H1 (cell line): Measurements from ENCODE around the gene TOR1A. TPM values are rescaled to one million over a fixed set of nuclear protein-coding genes. Genes with fewer than 3 reads are reported as not detected.

Source experiments
- CTCF ChIA-PET: fragments of 300-600 bp; sonication (Branson Sonifier 250); formaldehyde crosslinking; loops from one replicate; lab custom pipeline; 2021; ENCODE audit not compliant: partially characterized antibody; lab: Charles Lee
- POLR2A ChIA-PET: fragments of 300-600 bp; sonication (Branson Sonifier 250); formaldehyde crosslinking; loops from one replicate; lab custom pipeline; 2021; ENCODE audit warnings: inconsistent platforms; ENCODE audit not compliant: partially characterized antibody; lab: Charles Lee
- DNase-seq, 2 experiments: peaks; one replicate each; pipeline versions ENCODE4 v3.0.0 to v3.0.0-alpha.2; 2010 to 2022; ENCODE audit warnings: low spot score in 2 of 2, low read depth in 1 of 2, mixed read lengths in 1 of 2
- FAIRE-seq: peaks from 2 replicates; lab custom pipeline; 2011; peaks lifted over from hg19 to GRCh38; lab: Jason Lieb, UNC
- H2AFZ ChIP-seq: 2 replicates; pipeline ENCODE4 v1.8.1; 2012; ENCODE audit warnings: low read length, inconsistent platforms
- H2AK5ac ChIP-seq: 2 replicates; pipeline ENCODE4 v1.6.1; 2013; ENCODE audit warnings: low read depth, low read length
- H2BK120ac ChIP-seq: replicated peaks from 2 replicates; pipeline ENCODE3; 2013; ENCODE audit warnings: low read depth, low read length, inconsistent platforms
- H2BK12ac ChIP-seq: 2 replicates; pipeline ENCODE4 v1.6.1; 2013; ENCODE audit warnings: low read depth, low read length
- H2BK15ac ChIP-seq: 2 replicates; pipeline ENCODE4 v1.6.1; 2013; ENCODE audit warnings: low read length
- H2BK20ac ChIP-seq: 2 replicates; pipeline ENCODE4 v1.6.1; 2013; ENCODE audit warnings: low read length
- H2BK5ac ChIP-seq: 2 replicates; pipeline ENCODE4 v1.6.1; 2013; ENCODE audit warnings: low read depth, low read length
- H3K14ac ChIP-seq: 2 replicates; pipeline ENCODE4 v1.6.1; 2013; ENCODE audit warnings: inconsistent platforms; ENCODE audit not compliant: insufficient read length
- H3K18ac ChIP-seq: 2 replicates; pipeline ENCODE4 v1.6.1; 2013; ENCODE audit warnings: low read length; ENCODE audit errors: extremely low read depth
- H3K23ac ChIP-seq: 2 replicates; pipeline ENCODE4 v1.6.1; 2013; ENCODE audit warnings: inconsistent platforms; ENCODE audit not compliant: insufficient read length
- H3K23me2 ChIP-seq: 2 replicates; pipeline ENCODE4 v1.6.1; 2013; ENCODE audit warnings: low read depth, low read length
- H3K27ac ChIP-seq: 2 replicates; pipeline ENCODE4 v1.6.1; 2011; ENCODE audit warnings: low read depth, low read length, inconsistent platforms
- H3K27me3 ChIP-seq, 4 experiments: replicated peaks in 1 of 4; 1 replicate in 1 of 4; 2 replicates in 3 of 4; pipeline versions ENCODE4 v1.6.1 to v1.8.1; 2011 to 2013; ENCODE audit warnings: low read length in 3 of 4, mild to moderate bottlenecking in 3 of 4, inconsistent platforms in 2 of 4, mixed read lengths in 2 of 4, moderate library complexity in 1 of 4; ENCODE audit not compliant: control insufficient read depth in 3 of 4, insufficient read depth in 3 of 4; ENCODE audit errors: extremely low read depth in 1 of 4
- H3K36me3 ChIP-seq, 4 experiments: 2 replicates each; pipeline versions ENCODE4 v1.6.1 to v1.8.1; 2011 to 2013; ENCODE audit warnings: mild to moderate bottlenecking in 4 of 4, low read length in 3 of 4, moderate library complexity in 2 of 4, control low read depth in 1 of 4, inconsistent platforms in 1 of 4; ENCODE audit not compliant: insufficient read depth in 4 of 4, control insufficient read depth in 2 of 4
- H3K4ac ChIP-seq: replicated peaks from 2 replicates; pipeline ENCODE3; 2013; ENCODE audit warnings: low read length, low read depth, mixed read lengths, inconsistent platforms; ENCODE audit not compliant: insufficient read length
- H3K4me1 ChIP-seq, 4 experiments: replicated peaks in 1 of 4; 1 replicate in 1 of 4; 2 replicates in 3 of 4; pipeline versions ENCODE4 v1.6.1 to v1.8.1; 2011 to 2013; ENCODE audit warnings: low read length in 3 of 4, inconsistent platforms in 2 of 4, mixed read lengths in 1 of 4; ENCODE audit not compliant: insufficient read depth in 4 of 4, control insufficient read depth in 3 of 4
- H3K4me2 ChIP-seq, 2 experiments: 2 replicates each; pipeline versions ENCODE4 v1.6.1 to v1.8.1; 2011 to 2013; ENCODE audit warnings: low read depth in 2 of 2, low read length in 2 of 2, control low read depth in 1 of 2, inconsistent platforms in 1 of 2, mild to moderate bottlenecking in 1 of 2; ENCODE audit not compliant: insufficient read depth in 1 of 2
- H3K4me3 ChIP-seq, 4 experiments: fragments of 200-600, 300-600 bp in 1 of 4; sonication (generic), shearing (Covaris generic), sonication (Bioruptor Twin) in 1 of 4; 2 replicates each; pipeline versions ENCODE4 v1.5.1 to v1.8.1; 2011 to 2016; ENCODE audit warnings: low read length in 4 of 4, low read depth in 3 of 4, control low read depth in 2 of 4, inconsistent platforms in 2 of 4, mild to moderate bottlenecking in 2 of 4, mixed read lengths in 1 of 4, moderate library complexity in 1 of 4; ENCODE audit not compliant: insufficient read depth in 2 of 4; ENCODE audit errors: extremely low read depth in 1 of 4
- H3K56ac ChIP-seq: replicated peaks from 2 replicates; pipeline ENCODE3; 2013; ENCODE audit warnings: low read depth, mild to moderate bottlenecking, mixed read lengths, low read length, inconsistent platforms; ENCODE audit not compliant: insufficient read length
- H3K79me1 ChIP-seq: 2 replicates; pipeline ENCODE4 v1.6.1; 2013; ENCODE audit warnings: low read depth, low read length, control low read depth
- H3K79me2 ChIP-seq, 2 experiments: 2 replicates each; pipeline versions ENCODE4 v1.6.1 to v1.8.1; 2012 to 2013; ENCODE audit warnings: low read length in 2 of 2, mild to moderate bottlenecking in 2 of 2, inconsistent platforms in 1 of 2; ENCODE audit not compliant: insufficient read depth in 2 of 2, control insufficient read depth in 1 of 2
- H3K9ac ChIP-seq, 4 experiments: replicated peaks in 1 of 4; 1 replicate in 1 of 4; 2 replicates in 3 of 4; pipeline versions ENCODE4 v1.6.1 to v1.8.1; 2011 to 2013; ENCODE audit warnings: low read depth in 3 of 4, low read length in 3 of 4, control low read depth in 2 of 4, mild to moderate bottlenecking in 2 of 4, moderate library complexity in 2 of 4, inconsistent platforms in 1 of 4; ENCODE audit errors: extremely low read depth in 1 of 4
- H3K9me3 ChIP-seq, 2 experiments: 2 replicates each; pipeline versions ENCODE4 v1.6.1 to v1.8.1; 2012 to 2013; ENCODE audit warnings: mild to moderate bottlenecking in 2 of 2, moderate library complexity in 2 of 2, control low read depth in 1 of 2, inconsistent platforms in 1 of 2, low read depth in 1 of 2, low read length in 1 of 2, mixed read lengths in 1 of 2; ENCODE audit not compliant: insufficient read depth in 2 of 2
- H4K20me1 ChIP-seq, 2 experiments: replicated peaks in 1 of 2; 2 replicates each; pipeline versions ENCODE3 to v1.8.1; 2011 to 2013; ENCODE audit warnings: inconsistent platforms in 2 of 2, low read length in 2 of 2, mild to moderate bottlenecking in 1 of 2; ENCODE audit not compliant: insufficient read depth in 2 of 2, control insufficient read depth in 1 of 2
- H4K5ac ChIP-seq: 2 replicates; pipeline ENCODE4 v1.6.1; 2013; ENCODE audit warnings: low read length, low read depth, mixed read lengths, inconsistent platforms; ENCODE audit not compliant: insufficient read length
- H4K8ac ChIP-seq: 2 replicates; pipeline ENCODE4 v1.8.0; 2013; ENCODE audit warnings: mild to moderate bottlenecking, moderate library complexity, low read length, inconsistent platforms; ENCODE audit not compliant: insufficient read depth; ENCODE audit errors: extremely low read depth
- H4K91ac ChIP-seq: replicated peaks from 2 replicates; pipeline ENCODE3; 2013; ENCODE audit warnings: low read length, mixed read lengths, inconsistent platforms; ENCODE audit not compliant: insufficient read length
- CBX5 ChIP-seq: fragments of 300-800, 300-1000 bp; sonication (generic); IDR thresholded peaks from 2 replicates; pipeline ENCODE4 v1.7.1; 2016; ENCODE audit warnings: antibody characterized with exemption, low read length, low read depth
- CTBP2 ChIP-seq: IDR thresholded peaks from 2 replicates; pipeline ENCODE4 v1.7.0; 2011; ENCODE audit warnings: borderline replicate concordance, mild to moderate bottlenecking, moderate library complexity, mixed read lengths, low read length; ENCODE audit not compliant: insufficient read depth, insufficient read length
- MAFK ChIP-seq: IDR thresholded peaks from 2 replicates; pipeline ENCODE4 v1.6.1; 2012; ENCODE audit warnings: low read depth, mild to moderate bottlenecking, improper control_type of control experiment, low read length
- POLR2A ChIP-seq, 2 experiments: IDR thresholded peaks; 1 replicate in 1 of 2; 2 replicates in 1 of 2; pipeline ENCODE4 v1.6.1; 2011; ENCODE audit warnings: low read depth in 2 of 2, low read length in 2 of 2, mild to moderate bottlenecking in 2 of 2; ENCODE audit errors: control extremely low read depth in 1 of 2
- RBBP5 ChIP-seq: IDR thresholded peaks from 2 replicates; pipeline ENCODE4 v1.7.1; 2012; ENCODE audit warnings: low read depth, mild to moderate bottlenecking, inconsistent platforms, low read length, moderate library complexity, borderline replicate concordance
- SP4 ChIP-seq: IDR thresholded peaks from 2 replicates; pipeline ENCODE4 v1.6.1; 2012; ENCODE audit warnings: low read length, inconsistent platforms
- WGBS, 2 experiments: shearing (Covaris generic) in 1 of 2; methylation state at CpG; one replicate each; pipeline versions ENCODE4 v1.1.6 to v1.1.7; 2013 to 2015; ENCODE audit warnings: low lambda C conversion rate in 2 of 2, mixed read lengths in 2 of 2, inconsistent platforms in 1 of 2, low coverage in 1 of 2, missing lambda C conversion rate in 1 of 2; ENCODE audit not compliant: insufficient replicate concordance in 2 of 2, insufficient coverage in 1 of 2, insufficient read length in 1 of 2; ENCODE audit errors: extremely low coverage in 1 of 2, missing lambda C conversion rate in 1 of 2; 5-methylcytosine and 5-hydroxymethylcytosine counted together
- polyA plus RNA-seq, 7 experiments: library from polyadenylated mRNA; depleted of rRNA in 3 of 7; stranded (reverse) in 5 of 7; unstranded in 2 of 7; fragments of >200 nt in 5 of 7; fragments of 200-250 nt in 2 of 7; gene quantifications; 1 replicate in 5 of 7; 2 replicates in 1 of 7; 4 replicates in 1 of 7; pipeline versions ENCODE4 v1.2.1 to v1.2.3, GENCODE V29; 2011 to 2013; ENCODE audit warnings: missing spikeins in 2 of 7, mixed read lengths in 2 of 7
- total RNA-seq: library from RNA; stranded (reverse); fragmentation: NEBNext Ultra II Directional; extraction: Animal tissue kit (Norgen Biotek cat#: 25700); gene quantifications from 2 replicates; pipeline ENCODE4 v1.2.1, GENCODE V29; 2021

The TOR1A gene
- total and polyA plus RNA-seq, 2 of the 8 experiments (the other 6 are each of a cell fraction or from before 2014, with no cell fraction given) = 37.6 to 46.7 TPM

GRCh38 chr9:129848712-129849441 is 24.9 kb upstream of the TOR1A start:
- H3K14ac ChIP-seq = no peak overlapping the region
- H3K4me3 ChIP-seq = no peak overlapping the region
- H4K91ac ChIP-seq = no peak overlapping the region
- no peak overlapping the region for H3K9ac ChIP-seq
- H4K20me1 ChIP-seq = peaks cover 0 to 2% of the 10 kb centered on the region in 2 experiments
- H3K79me2 ChIP-seq = no peaks in the 10 kb centered on the region
- FAIRE-seq (no peak), DNase-seq (no peak)
- H4K5ac ChIP-seq = no peak overlapping the region
- no peaks in the 10 kb centered on the region for H3K27me3 ChIP-seq
- H3K9me3 ChIP-seq = no peaks in the 10 kb centered on the region
- TF ChIP-seq CBX5 (no peak), SP4 (no peak), POLR2A (IDR thresholded peaks at IDR 0.05; ENCODE audit: control extremely low read depth in 1 of 2, low read depth in 2 of 2, low read length in 2 of 2) (no peak), RBBP5 (no peak), CTBP2 (no peak), MAFK (no peak)
- peak overlapping the region; percentile 85 for H3K4ac ChIP-seq
- no peaks in the 10 kb centered on the region for H3K23me2 ChIP-seq
- H3K36me3 ChIP-seq = peaks cover 0 to 9% (median 1%) of the 10 kb centered on the region in 4 experiments; a peak in 2 of 8 replicates
- ChIA-PET POLR2A (no interaction called here), CTCF (interaction anchor here (0.6 to 1.4 kb wide), 5 partner anchors 8 to 255 kb away, joined by 3 read pairs; no protein-coding TSS in a partner anchor)
- H2AK5ac ChIP-seq = no peak overlapping the region
- no peak overlapping the region for H3K56ac ChIP-seq
- H2BK15ac ChIP-seq = no peak overlapping the region
- no peak overlapping the region for H3K23ac ChIP-seq
- no peak overlapping the region for H2BK120ac ChIP-seq
- no peak overlapping the region for H3K4me2 ChIP-seq
- H4K8ac ChIP-seq = no peak overlapping the region
- 94% methylated on average over 4 of the region's 4 CpGs; no CpG with 5 or more reads in 1 of the 2 experiments for WGBS, 2 experiments
- no peaks in the 10 kb centered on the region for H3K4me1 ChIP-seq
- no peak overlapping the region for H2BK12ac ChIP-seq
- H2BK5ac ChIP-seq = no peak overlapping the region
- H3K79me1 ChIP-seq = no peaks in the 10 kb centered on the region; the same call in 1 of the 2 replicates
- H2AFZ ChIP-seq = no peak overlapping the region
- no peak overlapping the region for H3K27ac ChIP-seq
- no peak overlapping the region for H2BK20ac ChIP-seq
- no peak overlapping the region for H3K18ac ChIP-seq
